Pancreas (tissue), 10 donors: ENCODE measurements around the gene GPR152. TPM values are rescaled to one million over a fixed set of nuclear protein-coding genes. Genes with fewer than 3 reads are reported as not detected.

ENCODE experiments used
- ATAC-seq, 4 donors: fragments of 200-7000 bp; cut with Tn5 transposase; one replicate each; pipeline versions ENCODE4 v1.8.0 to v1.9.1; 2020; ENCODE audit warnings: mild to moderate bottlenecking in 4 of 4, moderate library complexity in 4 of 4
- DNase-seq, 6 donors: peaks; one replicate each; pipeline ENCODE4 v3.0.0-alpha.2; 2020
- FAIRE-seq: peaks from 2 replicates; lab custom pipeline; 2012; peaks lifted over from hg19 to GRCh38; lab: Jason Lieb, UNC
- H3K27ac ChIP-seq, 4 donors: fragments of 200-600 bp; sonication (generic); 1 replicate in 3 of 4; 2 replicates in 1 of 4; pipeline versions ENCODE4 v1.5.0 to v1.8.0; 2020
- H3K27me3 ChIP-seq, 4 donors: fragments of 200-600 bp; one replicate each; pipeline ENCODE4 v1.8.0; 2021
- H3K36me3 ChIP-seq, 3 donors: fragments of 200-600 bp; sonication (generic) in 1 of 3; one replicate each; pipeline versions ENCODE4 v1.5.0 to v1.8.0; 2020 to 2021
- H3K4me1 ChIP-seq, 3 donors: fragments of 200-600 bp; one replicate each; pipeline ENCODE4 v1.8.0; 2021
- H3K4me3 ChIP-seq, 4 donors: fragments of 200-600 bp; sonication (generic) in 2 of 4; one replicate each; pipeline versions ENCODE4 v1.5.0 to v1.8.0; 2020 to 2021
- H3K9me3 ChIP-seq, 4 donors: fragments of 200-600 bp; one replicate each; pipeline ENCODE4 v1.8.0; 2021
- WGBS, 2 donors: extraction: QIAGEN DNeasy Blood & Tissue Kit; methylation state at CpG; one replicate each; pipeline ENCODE4 v1.1.7; 2013; 5-methylcytosine and 5-hydroxymethylcytosine counted together
- intact Hi-C, 3 donors: fragments of 100-400 bp; cut with DNase I; formaldehyde crosslinking; loops; one replicate each; pipeline versions ENCODE4 v1.11.1 to v1.14.2; 2022
- polyA plus RNA-seq, 2 donors: library from polyadenylated mRNA; stranded (reverse); fragments of 200-250 nt; gene quantifications; one replicate each; pipeline ENCODE4 v1.2.3, GENCODE V29; 2013
- total RNA-seq, 6 donors: library from RNA; stranded (reverse); fragmentation: NEBNext Ultra II Directional in 4 of 6; extraction: Animal tissue kit (Norgen Biotek cat#: 25700) in 4 of 6; gene quantifications; one replicate each; pipeline versions ENCODE4 v1.2.1 to v1.2.4, GENCODE V29; 2021 to 2023
- TF ChIP-seq, protein P1 (sequence below), 4 donors: fragments of 200-600 bp; sonication (generic) in 3 of 4; IDR thresholded peaks; one replicate each; pipeline versions ENCODE4 v1.5.0 to v1.8.0; 2021; ENCODE audit warnings: antibody characterized with exemption in 4 of 4
- donor health status: healthy with polysubstance abuse.
- donor health status: DM: no; HTN: no; CAD: no; lungs with moderate emphysema.
- donor health status: DM: no; HTN: no; CAD: no.
- donor health status: control.
- donor health status: control.
- donor health status: Bipolar disorder and iron deficiency.
- donor health status: DM: yes; HTN: yes; CAD: no.
- donor health status: DM: no; HTN: no; CAD: no.
- donor health status: DM: no; HTN: no; CAD: no.
- donor health status: DM: yes; HTN: yes; CAD: no.

Gene GPR152
- total and polyA plus RNA-seq, 8 donors, result not detected

DNA sequence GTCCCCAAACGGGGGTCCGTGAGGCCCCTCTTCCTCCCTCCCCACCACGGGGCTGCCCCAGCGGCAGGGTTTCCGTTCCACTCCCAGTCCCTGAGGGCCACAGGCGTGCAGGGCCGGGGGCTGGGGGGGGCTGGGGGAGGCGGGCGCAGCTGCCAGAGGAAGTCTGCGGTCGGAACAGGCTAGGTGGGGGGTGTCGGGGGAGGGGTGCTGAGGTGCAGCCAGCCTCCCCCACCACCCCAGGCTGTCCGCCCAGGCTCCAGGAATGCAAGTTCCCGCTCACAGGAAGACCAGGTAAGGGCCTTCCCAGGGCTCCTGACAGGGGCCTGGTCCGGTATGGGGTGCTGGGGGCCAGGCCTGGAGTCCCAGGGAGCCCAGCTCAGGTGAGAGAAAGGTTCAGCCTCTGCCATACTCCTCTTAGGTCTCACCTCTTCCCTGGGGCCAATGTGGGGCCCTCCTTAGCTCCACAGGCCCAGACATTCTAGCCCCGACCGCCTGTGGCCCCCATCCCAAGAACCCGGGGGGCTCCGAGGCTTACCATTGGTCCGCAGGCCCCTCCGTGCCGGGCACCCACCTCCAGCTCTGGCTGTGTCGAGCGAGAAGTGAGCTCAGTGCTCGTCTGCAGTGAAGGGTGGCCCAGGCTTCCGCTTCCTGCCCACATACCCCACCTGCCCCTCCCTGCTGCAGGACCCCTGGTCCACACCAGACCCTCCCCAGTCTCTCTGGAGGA lies 15.3 kb downstream of the GPR152 start, which contains the start of gene PTPRCAP:
TSS of gene PTPRCAP (minus strand) at position 601 of the 727 bp plus-strand sequence. CDS start at position 538, 63 bp downstream.
- Histone ChIP-seq H3K4me1 (peaks cover 0 to 3% (median 1%) of the 10 kb centered on the region in 3 donors), H3K4me3 (peak within 1 kb of the TSS in 1 of 4 donors; percentile 12), H3K27ac (no peak within 1 kb of the TSS), H3K9me3 (no peaks in the 10 kb centered on the region), H3K27me3 (no peaks in the 10 kb centered on the region), H3K36me3 (peaks cover 0 to 14% (median 11%) of the 10 kb centered on the region in 3 donors)
- ATAC-seq (peak in 2 of 4 donors; percentile 10 to 12), DNase-seq (peak in 3 of 6 donors; percentile 40 to 74 (median 55)), FAIRE-seq (no peak)
- intact Hi-C loops, result loop anchor here in 1 of 3 donors (10.0 kb wide), 1 partner anchor 58 kb away; no protein-coding TSS in a partner anchor
- TF ChIP-seq, protein P1, sequence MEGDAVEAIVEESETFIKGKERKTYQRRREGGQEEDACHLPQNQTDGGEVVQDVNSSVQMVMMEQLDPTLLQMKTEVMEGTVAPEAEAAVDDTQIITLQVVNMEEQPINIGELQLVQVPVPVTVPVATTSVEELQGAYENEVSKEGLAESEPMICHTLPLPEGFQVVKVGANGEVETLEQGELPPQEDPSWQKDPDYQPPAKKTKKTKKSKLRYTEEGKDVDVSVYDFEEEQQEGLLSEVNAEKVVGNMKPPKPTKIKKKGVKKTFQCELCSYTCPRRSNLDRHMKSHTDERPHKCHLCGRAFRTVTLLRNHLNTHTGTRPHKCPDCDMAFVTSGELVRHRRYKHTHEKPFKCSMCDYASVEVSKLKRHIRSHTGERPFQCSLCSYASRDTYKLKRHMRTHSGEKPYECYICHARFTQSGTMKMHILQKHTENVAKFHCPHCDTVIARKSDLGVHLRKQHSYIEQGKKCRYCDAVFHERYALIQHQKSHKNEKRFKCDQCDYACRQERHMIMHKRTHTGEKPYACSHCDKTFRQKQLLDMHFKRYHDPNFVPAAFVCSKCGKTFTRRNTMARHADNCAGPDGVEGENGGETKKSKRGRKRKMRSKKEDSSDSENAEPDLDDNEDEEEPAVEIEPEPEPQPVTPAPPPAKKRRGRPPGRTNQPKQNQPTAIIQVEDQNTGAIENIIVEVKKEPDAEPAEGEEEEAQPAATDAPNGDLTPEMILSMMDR (IDR thresholded peaks at IDR 0.05), result no peak
- WGBS, 2 donors, result 85 to 87% methylated on average over 21 to 26 of the region's 26 CpGs

- no peak for FAIRE-seq
- no peaks in the 10 kb centered on the region for H3K27me3 ChIP-seq
- 63 to 65% methylated on average over 6 of the region's 6 CpGs for WGBS, 2 donors
- H3K27ac ChIP-seq, result no peak overlapping the region
- H3K4me1 ChIP-seq, result no peaks in the 10 kb centered on the region
- no peaks in the 10 kb centered on the region for H3K9me3 ChIP-seq
- peak in 1 of 4 donors; percentile 23 for ATAC-seq
- TF ChIP-seq, protein P1 (IDR thresholded peaks at IDR 0.05), result no peak
- intact Hi-C loops, result loop anchor here in 1 of 3 donors (10.0 kb wide), 1 partner anchor 58 kb away; no protein-coding TSS in a partner anchor
- no peak overlapping the region for H3K4me3 ChIP-seq
- H3K36me3 ChIP-seq, result peaks cover 0 to 14% (median 14%) of the 10 kb centered on the region in 3 donors
- DNase-seq, result peak in 1 of 6 donors; percentile 48
These were observed 16.0 kb downstream of the GPR152 start for GRCh38 chr11:67436459-67437081.

DNA sequence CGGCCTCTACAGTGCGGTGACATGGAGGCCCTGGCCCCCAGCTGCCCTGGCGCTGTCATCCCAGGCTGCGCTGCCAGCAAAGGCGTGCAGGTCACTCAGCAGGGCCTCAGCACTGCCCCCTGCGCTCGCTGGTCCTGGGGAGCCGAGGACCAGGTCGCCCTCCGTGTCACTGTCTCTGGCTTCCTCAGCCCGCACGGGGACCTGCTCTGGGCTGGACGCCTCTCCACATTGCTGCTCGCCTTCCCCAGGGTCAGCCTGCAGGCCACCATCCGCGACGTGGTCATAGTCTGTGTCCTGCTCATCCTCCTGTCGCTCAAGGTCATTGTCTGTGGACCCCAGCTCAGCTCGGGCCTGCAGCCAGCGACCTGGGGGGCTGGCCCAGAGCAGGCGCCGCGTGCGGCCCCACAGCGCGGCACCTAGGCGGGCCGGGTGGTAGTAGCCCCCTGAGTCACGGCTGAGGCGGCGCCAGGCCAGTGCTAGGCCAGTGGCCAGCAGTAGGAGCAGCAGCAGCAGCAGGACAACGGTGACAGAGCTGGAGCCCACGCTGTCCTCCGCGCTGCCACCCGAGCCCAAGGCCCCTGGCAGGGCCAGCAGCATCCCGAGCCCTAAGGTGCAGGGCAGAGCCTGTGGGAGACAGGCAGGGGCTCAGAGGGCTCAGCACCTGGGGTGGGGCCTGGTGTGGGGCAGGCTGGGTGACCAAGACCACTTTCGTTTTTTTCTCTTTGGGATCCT lies 16.6 kb downstream of the GPR152 start:
- TF ChIP-seq, protein P1 (IDR thresholded peaks at IDR 0.05), result no peak
- ATAC-seq (no peak), FAIRE-seq (no peak), DNase-seq (peak in 1 of 6 donors; percentile 79)
- intact Hi-C loops, result loop anchor here in 1 of 3 donors (10.0 kb wide), 1 partner anchor 59 kb away; no protein-coding TSS in a partner anchor
- no peaks in the 10 kb centered on the region for H3K9me3 ChIP-seq
- H3K27ac ChIP-seq, result no peak overlapping the region
- no peaks in the 10 kb centered on the region for H3K27me3 ChIP-seq
- no peak overlapping the region for H3K4me3 ChIP-seq
- H3K36me3 ChIP-seq, result peaks cover 0 to 16% (median 14%) of the 10 kb centered on the region in 3 donors
- H3K4me1 ChIP-seq, result no peaks in the 10 kb centered on the region
- WGBS, 2 donors, result 91 to 92% methylated on average over 38 of the region's 38 CpGs

- ATAC-seq (no peak), FAIRE-seq (no peak), DNase-seq (no peak)
- no peaks in the 10 kb centered on the region for H3K4me1 ChIP-seq
- intact Hi-C loops, result loop anchor here in 1 of 3 donors (10.0 kb wide), 1 partner anchor 60 kb away; no protein-coding TSS in a partner anchor
- no peaks in the 10 kb centered on the region for H3K27me3 ChIP-seq
- H3K36me3 ChIP-seq, result peaks cover 0 to 16% (median 14%) of the 10 kb centered on the region in 3 donors
- 88 to 90% methylated on average over 26 of the region's 26 CpGs for WGBS, 2 donors
- H3K4me3 ChIP-seq, result no peak overlapping the region
- no peak overlapping the region for H3K27ac ChIP-seq
- TF ChIP-seq, protein P1 (IDR thresholded peaks at IDR 0.05), result no peak
- no peaks in the 10 kb centered on the region for H3K9me3 ChIP-seq
These were observed 17.4 kb downstream of the GPR152 start for GRCh38 chr11:67435031-67435726.
